HK-2 (cell line): ENCODE measurements around the gene ZMYND10.

ENCODE experiments used
- DNase-seq: peaks from one replicate; pipeline ENCODE4 v3.0.0-alpha.2; 2018; ENCODE audit not compliant: unreplicated experiment

The ZMYND10 gene

DNA sequence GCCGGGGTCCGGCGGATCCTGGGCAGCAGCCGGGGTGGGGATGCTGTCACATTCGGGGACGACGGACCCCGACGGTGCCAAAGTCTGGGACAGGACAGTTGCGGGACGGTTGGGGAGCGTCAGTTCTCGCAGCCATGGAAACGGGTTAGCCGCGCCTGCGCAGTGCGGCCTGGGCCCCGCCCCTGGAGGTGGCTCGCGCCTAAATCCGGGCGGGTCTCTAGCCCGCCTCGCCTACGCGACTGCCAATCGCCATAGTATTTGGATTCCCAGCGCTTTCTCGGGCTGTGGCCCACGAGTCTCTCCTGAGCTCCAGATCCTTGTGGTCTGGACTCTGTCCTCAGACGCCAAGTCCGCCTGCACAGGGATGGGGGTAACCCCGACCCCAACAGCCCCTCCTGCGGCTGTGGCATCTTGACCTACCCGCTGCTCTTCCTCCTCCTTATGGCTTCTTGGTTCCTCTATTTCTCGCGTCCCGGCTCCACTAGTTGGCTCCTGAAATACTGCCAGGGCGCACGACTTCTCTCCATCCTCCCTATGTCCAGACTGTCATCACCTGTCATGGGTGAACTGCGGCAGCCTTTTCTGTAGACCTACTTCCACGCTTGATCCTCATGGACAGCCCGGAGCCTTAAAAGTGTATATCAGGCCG lies at the start of gene ZMYND10:
ZMYND10 (minus strand) TSS at position 147 of the 649 bp plus-strand sequence. CDS start 153 bp downstream, outside the sequence.
- DNase-seq, result no peak

DNA sequence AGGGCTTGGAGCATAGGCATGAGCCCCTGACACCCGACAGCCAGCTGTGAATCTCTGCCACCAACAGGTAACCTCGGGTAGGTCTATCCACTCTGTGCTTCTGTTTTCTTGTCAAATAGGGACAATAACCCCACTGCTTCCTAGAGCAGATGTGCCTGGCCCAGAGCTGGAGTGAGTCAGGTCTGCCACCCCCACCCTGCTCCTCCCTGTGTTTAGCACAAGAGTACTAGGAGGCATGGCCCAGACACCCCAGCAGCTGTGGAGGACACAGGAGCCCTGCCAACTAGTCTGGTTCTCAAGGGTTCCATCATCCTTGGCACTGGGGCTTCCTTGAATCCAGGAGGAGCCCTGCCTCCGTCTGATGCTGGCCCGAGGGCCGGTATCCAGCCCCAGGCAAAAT lies 47.5 kb upstream of the ZMYND10 start:
- no peak for DNase-seq

DNA sequence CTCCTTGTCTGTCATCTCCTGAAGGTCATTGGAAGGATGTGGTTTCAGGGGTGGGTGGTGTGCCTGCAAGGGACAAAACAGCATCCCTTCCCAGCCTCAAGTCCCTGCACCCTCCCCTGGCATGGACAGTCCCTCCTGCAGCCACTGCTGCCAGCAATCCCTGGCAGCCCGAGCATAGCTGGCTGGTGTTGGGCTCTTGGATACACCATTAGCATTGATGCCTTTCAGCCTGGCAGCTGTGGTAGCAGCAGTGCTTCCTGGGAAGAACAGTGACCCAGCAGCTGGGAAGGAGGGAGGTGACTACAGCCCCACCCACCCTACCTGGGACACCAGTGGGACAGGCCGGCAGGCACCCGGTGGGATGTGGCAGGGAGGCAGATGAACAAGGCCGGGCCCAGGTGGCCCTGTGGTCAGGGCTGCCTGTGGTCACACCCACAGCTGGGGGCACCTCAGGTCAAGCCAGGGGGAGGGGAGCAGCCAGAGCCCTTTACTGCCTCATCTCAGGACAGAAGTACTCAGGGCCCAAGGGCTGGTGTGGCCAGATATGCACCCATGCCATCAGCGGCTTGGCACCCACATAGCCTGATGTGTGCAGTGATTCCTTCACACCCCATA lies 46.7 kb upstream of the ZMYND10 start:
- no peak for DNase-seq

DNA sequence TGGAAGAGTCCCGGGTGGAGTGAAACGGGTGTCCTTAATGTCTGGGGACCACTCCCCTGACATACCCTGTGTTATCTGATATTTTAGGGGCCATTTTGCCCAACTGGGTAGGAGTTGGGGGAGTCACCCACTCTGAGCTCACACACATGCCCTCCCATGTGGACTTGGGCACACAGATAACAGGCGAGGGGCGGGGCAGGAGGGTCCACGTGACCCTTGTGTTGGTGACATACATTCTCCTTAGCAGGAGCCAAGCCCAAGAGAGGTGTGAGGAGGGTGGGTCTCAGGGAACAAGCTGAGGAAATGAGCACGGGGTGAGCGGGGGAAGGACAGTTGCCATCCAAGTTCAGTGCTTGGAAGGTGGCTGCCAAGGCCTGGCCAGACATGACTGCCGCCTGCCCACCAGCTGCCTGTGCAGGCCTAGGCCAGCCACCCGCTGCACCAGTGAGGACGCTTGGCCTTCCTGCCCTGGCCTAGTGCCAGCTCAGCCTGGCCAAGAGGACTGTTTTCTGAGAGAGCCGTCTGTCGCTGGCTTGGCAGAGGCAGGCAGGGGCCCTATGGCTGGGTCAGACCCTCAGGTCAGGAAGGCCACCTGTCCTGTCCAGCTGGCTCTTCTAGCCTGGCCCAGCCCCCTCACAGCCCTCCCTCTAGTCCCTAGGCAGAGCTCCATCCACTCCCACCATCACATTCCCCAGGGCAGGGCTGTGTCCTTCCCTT lies 45.1 kb upstream of the ZMYND10 start:
- DNase-seq, result no peak

DNA sequence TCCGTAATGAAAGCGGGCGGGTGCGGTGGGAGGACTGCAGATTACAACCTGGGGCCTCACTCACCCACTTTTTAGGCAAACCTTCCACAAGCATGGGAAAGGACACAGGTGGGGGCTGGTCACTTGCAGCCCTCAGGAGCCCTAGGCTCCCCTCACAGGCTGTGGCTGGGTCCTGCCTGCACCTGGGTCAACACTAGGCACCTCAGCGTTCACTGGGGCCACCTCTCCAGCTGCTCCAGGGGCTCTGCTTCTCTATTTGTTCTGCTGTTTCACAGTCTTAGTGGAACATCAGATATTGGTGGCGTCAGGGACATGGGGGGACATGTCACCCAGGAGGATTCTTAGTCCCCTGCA lies 43.9 kb upstream of the ZMYND10 start:
- no peak for DNase-seq

DNA sequence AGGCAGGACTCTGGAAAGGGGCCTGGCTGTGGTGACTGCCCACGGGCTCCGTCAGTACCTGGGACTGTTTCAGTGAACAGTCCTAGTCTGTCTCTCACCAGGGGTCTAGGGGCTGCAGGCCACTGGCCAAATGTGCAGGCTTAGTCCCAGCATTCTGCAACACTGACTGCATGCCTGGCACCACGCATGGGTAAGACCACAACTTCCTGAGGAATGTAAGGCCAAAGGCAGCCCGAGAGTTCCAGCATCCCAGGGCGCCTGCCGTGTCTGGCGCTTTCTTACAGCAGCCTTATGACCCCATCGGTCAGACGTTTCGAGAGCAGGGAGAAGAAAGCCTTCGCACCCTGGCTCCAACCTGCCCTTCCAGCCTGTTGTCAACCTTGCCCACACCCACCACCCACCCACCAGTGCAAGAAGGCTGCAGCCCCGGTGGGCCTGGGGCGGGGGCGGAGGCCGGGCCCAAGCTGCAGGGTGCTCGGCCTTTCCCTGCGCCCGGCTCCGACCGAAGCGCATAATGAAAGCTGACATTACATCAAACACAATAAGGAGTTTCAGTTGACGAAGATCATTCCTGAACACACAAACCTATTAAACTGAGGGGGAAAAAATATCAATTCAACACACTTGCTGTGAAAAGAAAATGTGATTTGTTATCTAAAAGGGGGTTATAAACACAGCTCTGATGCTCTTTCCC lies 43.3 kb upstream of the ZMYND10 start:
- DNase-seq, result no peak

DNA sequence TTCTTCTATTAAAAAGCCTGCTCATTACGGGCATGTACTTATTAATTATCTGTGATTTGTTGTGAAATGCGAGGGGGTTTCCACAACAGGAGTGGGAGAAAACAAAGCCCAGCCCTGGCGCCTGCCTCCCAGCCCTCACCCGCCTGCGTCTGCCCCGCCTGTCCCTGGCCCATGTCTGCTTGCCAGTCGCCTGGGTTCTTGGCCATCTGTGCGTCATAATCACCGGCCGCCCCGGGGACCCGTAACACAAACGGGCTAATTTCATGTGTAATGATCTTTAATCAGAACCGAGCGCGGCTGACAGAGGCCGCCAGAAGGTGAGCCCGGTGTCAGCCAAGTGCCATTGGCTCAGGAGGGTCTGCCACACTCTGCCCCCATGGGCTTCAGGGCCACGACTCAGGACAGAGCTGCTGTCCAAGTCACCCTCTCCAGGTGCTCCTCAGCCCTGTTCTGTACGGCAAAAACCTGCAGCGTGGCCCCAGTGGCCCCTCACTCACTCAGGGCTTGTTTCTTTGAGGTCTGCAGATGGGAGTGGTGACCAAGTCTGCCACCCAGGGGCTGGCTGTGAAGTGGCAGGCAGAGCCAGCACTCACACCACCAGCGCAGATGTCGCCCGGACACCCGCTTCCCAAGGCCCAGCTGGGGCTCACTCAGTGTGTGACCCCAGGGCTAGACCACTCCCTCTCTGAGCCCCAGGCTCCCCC lies 42.6 kb upstream of the ZMYND10 start:
- peak; percentile 13 for DNase-seq

DNA sequence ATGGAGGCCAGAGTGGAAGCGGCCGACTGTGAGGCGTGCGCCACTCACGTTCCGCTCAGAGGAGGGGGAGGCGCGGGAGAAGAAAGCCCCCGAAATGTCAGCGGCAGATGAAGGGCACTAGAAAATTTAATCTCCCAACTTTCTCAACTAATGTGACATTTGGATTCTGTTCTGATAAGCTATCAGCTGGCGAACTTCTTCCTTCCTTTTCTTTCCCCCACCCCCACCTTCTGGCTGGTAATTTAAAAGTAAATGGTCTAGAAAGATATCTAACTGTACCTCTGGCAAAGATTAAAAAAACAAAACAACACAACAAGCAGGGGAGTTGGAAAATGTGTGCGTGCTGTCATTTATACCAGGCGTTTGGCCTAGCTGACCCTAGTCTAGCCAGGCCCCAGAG lies 40.2 kb upstream of the ZMYND10 start:
- DNase-seq, result no peak

DNA sequence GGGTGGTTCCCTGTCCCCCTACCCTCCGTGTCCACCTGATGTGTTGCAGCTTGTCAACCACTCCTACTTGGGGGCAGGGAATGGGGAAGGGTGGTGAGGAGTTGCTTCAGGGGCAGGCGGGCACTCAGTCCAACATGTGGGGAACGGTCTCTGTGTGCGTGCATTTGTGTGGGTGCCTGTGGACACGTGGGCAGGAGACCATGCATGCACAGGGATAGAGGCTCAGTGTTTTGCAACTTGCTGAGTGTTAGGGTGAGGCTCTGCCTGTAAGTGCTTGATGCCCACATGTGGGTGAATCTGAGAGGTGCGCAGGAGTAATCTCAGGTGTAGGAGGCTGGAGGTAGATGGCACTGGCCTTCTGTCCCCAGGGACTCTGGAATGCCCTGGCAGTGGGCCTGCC lies 38.2 kb upstream of the ZMYND10 start:
- DNase-seq, result no peak

DNA sequence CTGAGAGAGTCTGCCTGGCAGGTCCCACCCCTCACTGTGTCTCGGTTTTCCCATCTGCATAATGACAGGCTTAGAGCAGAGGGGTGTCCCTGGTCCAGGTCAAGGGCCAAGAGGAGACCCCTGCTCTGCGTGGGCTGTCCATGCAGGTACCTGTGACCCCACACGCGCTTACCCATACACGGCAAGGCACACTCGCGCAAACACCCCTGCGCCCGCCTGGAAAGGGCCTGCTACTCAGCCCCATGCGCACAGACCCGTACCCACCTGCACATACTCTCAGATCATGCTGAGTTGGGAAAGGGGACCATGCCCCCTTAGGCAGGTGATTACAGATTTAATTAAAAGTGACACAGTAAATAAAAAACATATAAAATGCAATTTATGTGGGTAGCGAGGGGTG lies 37.2 kb upstream of the ZMYND10 start:
- DNase-seq, result no peak

DNA sequence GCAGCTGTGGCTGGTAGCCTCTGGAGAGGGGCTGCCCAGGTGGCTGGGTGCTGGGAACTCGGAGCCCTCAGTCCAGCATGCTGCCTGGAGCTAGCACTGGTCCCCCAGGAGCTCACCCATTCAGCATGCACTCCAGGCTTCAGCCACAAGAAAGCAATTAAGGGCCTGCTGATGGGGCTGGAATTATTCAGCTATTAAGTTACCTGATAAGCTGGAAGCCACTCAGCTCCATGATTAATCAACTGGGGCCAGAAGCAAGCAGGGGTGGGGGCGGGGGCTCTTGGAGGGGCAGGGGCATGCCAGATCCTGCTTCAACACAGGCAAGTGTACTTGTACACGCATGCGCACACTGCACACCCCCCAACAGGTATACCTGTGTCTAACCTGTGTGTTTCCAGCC lies 35.9 kb upstream of the ZMYND10 start:
- no peak for DNase-seq

DNA sequence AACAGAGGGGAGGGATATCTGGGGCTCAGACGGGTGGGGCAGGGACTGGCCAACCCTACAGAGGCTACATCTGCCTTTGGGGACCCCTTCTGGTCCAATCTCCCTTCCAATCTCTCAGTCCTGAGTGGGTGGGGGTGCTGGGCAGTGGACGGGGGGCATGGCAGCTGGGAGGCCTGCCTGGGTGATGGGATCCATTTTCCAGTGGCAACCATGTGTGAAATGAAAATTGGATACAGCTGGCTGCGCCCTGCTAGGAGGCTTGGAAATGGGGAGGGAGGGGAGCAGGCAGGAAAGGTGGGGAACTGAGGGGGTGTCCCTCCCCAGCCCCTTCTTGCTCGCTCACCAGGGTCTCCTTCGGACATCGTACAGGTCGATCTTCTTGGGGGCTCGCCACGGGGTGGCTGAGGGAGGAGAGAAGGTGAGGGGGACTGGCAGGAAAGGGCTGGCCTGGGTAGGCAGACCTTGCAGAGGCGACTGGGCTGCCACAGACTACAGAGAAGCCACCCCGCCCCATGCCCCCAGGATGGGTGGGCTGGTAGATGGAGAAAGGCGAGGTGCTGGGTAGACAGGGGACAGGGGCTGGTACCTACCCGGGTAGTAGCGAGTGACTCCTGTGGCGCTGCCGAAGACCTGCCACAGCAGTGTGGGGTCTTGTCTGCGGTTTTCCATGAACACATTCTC lies 35.0 kb upstream of the ZMYND10 start:
- DNase-seq, result no peak

DNA sequence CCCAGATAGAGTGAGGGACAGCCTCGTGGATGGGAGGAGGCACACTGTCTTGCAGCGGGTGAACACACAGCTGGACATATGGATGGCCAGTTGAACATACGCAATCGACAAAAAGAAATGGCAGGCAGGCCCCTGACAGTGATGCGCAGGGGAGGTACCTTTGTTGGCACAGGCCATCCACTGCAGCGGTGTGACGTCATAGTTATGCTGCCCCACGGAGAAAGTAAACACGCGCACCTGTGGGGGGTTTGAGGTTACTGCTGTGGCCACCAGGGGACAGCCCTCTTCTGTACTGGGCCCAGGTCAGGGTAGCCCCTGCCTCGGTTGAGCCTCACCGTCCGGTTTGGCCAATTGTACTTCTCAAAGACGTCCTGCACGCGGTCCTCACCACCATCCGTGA lies 33.2 kb upstream of the ZMYND10 start:
- DNase-seq, result no peak

DNA sequence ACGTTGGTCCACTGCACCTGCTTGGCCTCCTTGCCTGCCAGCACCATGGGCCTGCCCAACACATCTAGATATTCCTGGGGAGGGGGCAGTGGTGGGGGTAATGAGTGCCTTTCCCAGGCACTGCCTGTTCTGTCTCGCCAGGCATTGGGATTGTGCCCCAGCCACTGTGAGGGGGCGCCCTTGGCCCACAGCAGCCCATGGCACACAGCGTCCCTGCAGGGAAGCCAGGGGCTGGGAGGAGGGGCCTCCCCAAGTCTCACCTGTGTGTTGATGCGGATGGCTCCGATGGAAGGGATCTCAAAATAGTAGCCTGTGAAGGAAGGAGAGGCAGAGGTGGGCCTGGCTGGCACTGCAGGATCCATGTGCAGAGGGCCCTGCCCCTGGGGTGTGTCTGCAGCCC lies 32.5 kb upstream of the ZMYND10 start:
- no peak for DNase-seq

DNA sequence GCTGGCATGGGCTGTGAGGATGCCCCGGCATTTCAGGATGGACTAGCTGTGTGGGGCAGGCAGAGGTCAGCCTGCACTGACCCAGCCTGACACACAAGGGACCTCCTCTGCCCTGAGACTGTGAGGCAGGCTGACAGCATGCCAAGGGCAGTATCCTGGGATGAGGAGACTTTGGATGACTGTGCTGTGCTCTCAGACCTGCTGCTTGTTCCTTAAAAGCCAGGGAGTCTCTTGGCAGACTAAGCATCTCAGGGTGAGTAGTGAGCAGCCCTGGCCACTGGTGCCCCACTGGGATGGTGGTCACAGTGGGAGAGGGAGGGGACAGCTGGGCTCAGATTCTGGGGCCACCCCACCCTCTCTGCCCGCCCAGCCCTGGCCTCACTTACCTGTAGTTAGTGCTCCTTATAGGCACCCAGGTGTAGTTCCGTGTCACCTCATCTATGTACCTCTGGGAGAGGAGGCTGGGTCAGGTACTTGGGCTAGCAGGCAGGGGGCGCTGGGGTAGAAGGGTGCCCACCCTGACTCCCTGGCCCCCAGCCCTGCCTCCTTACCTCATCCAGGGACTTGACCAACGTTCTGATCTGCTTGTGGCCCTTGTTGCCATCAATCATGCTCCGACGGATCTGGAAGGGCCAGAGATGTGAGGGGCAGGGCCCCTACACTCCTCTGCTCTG lies 29.9 kb upstream of the ZMYND10 start:
- DNase-seq, result no peak

DNA sequence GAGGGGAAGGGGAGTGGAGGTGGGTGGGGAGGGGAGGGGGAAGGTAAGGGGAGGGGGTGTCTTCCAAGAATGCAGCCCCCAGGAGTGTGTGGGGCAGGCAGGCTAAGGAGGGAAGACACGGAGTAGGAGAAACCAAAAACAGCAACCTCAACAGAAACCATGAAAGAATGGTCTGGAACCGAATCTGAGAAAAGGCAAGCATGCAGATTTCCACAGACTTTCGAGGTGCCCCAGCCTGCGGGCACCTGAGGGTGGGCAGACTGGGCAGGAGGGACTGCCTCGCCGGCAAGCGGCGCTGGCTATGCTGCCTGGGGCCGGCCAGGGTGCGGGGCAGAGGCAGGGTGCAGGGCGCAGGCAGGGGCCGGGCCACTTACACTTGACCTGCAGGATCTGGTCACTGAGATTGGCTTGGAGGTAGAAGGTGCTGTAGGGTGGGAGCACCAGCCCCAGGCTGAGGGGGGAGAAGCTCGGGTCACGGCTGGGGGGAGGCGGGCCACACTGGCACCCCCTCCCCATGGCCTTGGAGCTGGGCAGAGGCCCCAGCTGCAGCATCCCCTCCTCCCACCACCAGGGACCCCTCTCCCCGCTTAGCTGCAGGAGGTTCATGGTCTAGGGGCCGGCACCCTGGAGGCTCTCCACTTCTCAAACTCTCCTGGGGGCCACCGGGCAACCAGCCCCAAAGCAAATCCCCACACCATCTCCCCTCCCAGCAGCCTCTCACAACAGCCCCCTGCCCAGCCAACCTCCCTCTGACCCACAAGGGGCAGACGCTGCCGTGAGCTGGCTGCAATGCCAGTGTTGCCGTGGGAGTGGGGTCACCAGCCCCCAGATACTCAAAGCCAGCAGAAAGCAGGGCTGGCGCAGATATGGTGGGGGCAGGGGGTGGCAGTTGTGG lies 29.1 kb upstream of the ZMYND10 start:
- no peak for DNase-seq

DNA sequence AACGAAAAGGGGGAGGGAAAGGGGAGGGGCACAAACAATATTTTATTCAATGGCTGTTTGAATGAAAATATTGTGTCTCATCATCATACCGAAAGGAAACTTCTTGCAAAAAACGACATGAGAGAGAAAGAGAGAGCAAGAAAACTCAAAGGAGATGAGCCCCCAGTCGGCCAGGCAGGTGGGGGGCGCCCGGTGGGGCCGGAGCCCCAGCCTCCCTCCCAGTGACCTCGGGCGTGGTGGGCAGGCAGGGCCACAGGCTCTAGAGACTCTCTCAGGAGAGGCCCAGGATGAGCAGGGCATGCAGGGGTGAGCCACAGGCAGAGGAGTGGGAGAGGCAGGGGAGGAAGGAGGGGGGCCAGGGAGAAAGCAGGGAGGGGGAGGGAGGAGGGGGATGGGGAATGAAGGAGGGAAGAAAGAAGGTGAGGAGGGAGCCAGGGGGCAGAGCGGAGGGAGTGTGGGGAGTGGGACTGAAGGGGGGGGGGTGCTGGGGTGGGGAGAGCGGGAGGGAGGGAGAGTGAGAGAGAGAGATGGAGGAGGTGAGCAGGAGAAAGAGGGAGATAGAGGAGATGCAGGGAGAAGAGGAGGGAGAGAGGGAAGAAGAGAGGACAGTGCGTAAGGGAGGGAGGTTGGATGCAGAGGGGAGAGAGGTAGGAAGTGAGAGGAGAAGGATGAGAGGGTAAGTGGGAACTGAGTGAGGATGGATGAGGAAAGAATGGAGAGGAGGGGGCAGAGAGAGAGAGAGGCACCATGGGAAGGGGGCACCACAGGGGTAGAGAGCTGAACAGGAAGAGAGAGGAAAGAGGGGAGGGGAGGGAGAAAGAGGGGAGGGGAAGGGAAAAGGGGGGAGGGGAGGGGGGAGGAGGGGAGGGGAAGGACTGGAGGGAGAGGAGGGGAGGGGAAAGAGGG lies 27.9 kb upstream of the ZMYND10 start:
- no peak for DNase-seq

DNA sequence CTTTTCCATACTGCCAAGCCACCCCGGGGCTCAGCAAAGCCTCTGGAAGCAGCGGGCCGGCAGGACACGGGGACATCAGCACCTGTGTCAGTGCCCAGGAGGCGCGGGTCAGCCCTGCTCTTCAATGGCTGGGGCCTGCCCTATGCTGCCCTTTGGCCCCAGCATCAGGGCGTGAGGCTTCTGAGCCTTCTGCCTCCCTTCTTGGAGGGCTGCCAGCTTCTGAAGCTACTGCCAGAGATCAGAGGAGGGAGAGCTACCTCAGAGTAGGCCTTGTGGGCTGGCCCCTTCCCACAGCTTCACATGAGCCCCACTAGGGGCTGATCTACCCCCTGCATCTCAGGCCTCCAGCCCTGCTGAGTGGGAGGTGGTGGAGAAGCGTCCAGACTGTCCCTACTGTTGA lies 26.8 kb upstream of the ZMYND10 start:
- DNase-seq, result no peak

DNA sequence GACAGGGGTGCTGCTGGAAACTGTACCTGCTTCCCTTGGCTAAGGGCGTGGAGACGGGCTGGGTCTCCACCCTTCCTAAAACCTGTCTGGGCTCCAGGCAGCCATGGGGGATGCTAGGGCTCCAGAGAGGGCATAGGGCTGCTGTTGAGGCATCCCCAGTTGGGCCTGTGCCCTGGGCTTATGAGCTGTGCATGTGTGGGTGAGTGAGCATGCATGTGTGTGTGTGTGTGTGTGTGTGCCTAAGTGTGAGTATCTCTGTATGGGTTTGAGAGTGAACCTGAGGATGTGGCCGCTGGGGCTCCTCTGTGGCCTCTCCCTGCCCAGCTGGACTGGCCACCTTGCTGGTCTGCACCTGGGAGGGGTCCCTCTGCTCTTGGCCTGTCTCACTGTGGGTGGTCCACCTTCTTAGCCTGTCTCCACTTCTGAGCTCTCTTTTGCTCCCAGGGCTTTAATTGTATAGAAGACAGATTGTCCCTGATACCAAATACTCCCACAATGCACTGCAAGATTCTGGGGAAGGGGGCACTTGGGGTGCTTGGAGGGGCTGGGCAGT lies 25.7 kb upstream of the ZMYND10 start:
- DNase-seq, result no peak
